ENCODE results near the gene EDAR. TPM values are rescaled to one million over a fixed set of nuclear protein-coding genes. Genes with fewer than 3 reads are reported as not detected.

The EDAR gene
- total and polyA plus RNA-seq, 2 of the 8 experiments (the other 6 are each of a cell fraction or from before 2014, with no cell fraction given), result not detected

DNA sequence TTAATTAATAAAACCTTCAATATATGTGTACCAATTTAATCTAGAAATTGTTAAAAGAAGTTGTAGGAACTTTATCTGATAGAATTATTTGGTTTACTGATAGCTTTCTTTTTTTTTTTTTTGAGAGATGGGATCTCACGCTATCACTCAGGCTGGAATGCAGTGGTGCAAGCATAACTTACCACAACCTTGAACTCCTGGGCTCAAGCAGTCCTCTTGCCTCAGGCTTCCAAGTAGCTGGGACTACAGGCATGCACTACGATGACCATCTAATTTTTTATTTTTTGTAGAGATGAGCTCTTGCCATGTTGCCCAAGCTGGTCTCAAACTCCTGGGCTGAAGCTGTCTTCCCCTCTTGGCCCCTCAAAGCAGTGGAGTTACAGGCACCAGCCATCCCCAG is 135.6 kb downstream of the EDAR start (continued):
- TF ChIP-seq, protein P1, sequence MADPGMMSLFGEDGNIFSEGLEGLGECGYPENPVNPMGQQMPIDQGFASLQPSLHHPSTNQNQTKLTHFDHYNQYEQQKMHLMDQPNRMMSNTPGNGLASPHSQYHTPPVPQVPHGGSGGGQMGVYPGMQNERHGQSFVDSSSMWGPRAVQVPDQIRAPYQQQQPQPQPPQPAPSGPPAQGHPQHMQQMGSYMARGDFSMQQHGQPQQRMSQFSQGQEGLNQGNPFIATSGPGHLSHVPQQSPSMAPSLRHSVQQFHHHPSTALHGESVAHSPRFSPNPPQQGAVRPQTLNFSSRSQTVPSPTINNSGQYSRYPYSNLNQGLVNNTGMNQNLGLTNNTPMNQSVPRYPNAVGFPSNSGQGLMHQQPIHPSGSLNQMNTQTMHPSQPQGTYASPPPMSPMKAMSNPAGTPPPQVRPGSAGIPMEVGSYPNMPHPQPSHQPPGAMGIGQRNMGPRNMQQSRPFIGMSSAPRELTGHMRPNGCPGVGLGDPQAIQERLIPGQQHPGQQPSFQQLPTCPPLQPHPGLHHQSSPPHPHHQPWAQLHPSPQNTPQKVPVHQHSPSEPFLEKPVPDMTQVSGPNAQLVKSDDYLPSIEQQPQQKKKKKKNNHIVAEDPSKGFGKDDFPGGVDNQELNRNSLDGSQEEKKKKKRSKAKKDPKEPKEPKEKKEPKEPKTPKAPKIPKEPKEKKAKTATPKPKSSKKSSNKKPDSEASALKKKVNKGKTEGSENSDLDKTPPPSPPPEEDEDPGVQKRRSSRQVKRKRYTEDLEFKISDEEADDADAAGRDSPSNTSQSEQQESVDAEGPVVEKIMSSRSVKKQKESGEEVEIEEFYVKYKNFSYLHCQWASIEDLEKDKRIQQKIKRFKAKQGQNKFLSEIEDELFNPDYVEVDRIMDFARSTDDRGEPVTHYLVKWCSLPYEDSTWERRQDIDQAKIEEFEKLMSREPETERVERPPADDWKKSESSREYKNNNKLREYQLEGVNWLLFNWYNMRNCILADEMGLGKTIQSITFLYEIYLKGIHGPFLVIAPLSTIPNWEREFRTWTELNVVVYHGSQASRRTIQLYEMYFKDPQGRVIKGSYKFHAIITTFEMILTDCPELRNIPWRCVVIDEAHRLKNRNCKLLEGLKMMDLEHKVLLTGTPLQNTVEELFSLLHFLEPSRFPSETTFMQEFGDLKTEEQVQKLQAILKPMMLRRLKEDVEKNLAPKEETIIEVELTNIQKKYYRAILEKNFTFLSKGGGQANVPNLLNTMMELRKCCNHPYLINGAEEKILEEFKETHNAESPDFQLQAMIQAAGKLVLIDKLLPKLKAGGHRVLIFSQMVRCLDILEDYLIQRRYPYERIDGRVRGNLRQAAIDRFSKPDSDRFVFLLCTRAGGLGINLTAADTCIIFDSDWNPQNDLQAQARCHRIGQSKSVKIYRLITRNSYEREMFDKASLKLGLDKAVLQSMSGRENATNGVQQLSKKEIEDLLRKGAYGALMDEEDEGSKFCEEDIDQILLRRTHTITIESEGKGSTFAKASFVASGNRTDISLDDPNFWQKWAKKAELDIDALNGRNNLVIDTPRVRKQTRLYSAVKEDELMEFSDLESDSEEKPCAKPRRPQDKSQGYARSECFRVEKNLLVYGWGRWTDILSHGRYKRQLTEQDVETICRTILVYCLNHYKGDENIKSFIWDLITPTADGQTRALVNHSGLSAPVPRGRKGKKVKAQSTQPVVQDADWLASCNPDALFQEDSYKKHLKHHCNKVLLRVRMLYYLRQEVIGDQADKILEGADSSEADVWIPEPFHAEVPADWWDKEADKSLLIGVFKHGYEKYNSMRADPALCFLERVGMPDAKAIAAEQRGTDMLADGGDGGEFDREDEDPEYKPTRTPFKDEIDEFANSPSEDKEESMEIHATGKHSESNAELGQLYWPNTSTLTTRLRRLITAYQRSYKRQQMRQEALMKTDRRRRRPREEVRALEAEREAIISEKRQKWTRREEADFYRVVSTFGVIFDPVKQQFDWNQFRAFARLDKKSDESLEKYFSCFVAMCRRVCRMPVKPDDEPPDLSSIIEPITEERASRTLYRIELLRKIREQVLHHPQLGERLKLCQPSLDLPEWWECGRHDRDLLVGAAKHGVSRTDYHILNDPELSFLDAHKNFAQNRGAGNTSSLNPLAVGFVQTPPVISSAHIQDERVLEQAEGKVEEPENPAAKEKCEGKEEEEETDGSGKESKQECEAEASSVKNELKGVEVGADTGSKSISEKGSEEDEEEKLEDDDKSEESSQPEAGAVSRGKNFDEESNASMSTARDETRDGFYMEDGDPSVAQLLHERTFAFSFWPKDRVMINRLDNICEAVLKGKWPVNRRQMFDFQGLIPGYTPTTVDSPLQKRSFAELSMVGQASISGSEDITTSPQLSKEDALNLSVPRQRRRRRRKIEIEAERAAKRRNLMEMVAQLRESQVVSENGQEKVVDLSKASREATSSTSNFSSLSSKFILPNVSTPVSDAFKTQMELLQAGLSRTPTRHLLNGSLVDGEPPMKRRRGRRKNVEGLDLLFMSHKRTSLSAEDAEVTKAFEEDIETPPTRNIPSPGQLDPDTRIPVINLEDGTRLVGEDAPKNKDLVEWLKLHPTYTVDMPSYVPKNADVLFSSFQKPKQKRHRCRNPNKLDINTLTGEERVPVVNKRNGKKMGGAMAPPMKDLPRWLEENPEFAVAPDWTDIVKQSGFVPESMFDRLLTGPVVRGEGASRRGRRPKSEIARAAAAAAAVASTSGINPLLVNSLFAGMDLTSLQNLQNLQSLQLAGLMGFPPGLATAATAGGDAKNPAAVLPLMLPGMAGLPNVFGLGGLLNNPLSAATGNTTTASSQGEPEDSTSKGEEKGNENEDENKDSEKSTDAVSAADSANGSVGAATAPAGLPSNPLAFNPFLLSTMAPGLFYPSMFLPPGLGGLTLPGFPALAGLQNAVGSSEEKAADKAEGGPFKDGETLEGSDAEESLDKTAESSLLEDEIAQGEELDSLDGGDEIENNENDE (IDR thresholded peaks at IDR 0.05; ENCODE audit: insufficient replicate concordance, low read length), result no peak
- no peak for TF ChIP-seq MAFK (IDR thresholded peaks at IDR 0.05; ENCODE audit: low read depth, low read length)
- TF ChIP-seq, protein P2, sequence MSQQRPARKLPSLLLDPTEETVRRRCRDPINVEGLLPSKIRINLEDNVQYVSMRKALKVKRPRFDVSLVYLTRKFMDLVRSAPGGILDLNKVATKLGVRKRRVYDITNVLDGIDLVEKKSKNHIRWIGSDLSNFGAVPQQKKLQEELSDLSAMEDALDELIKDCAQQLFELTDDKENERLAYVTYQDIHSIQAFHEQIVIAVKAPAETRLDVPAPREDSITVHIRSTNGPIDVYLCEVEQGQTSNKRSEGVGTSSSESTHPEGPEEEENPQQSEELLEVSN (IDR thresholded peaks at IDR 0.05), result no peak
- TF ChIP-seq NRF1 (IDR thresholded peaks at IDR 0.05; ENCODE audit: low read depth, low read length), result no peak
- no peak for TF ChIP-seq PHF8 (conservative IDR thresholded peaks at IDR 0.05; ENCODE audit: low read depth, low read length)
- no peak for TF ChIP-seq CEBPB (IDR thresholded peaks at IDR 0.05; ENCODE audit: low read depth, low read length)
- no peak for TF ChIP-seq NANOG (IDR thresholded peaks at IDR 0.05; ENCODE audit: insufficient read depth, low read depth, low read length, poor library complexity, severe bottlenecking)
- no peak for TF ChIP-seq CBX5 (IDR thresholded peaks at IDR 0.05; ENCODE audit: low read depth, low read length)
- TF ChIP-seq SAP30 (IDR thresholded peaks at IDR 0.05; ENCODE audit: insufficient read depth, insufficient replicate concordance, low read length), result no peak
- no peak for TF ChIP-seq SIN3A (conservative IDR thresholded peaks at IDR 0.05 in 1 of 2, IDR thresholded peaks at IDR 0.05 in 1 of 2; ENCODE audit: low read depth in 1 of 2, low read length in 2 of 2)
- TF ChIP-seq EGR1 (IDR thresholded peaks at IDR 0.05; ENCODE audit: borderline replicate concordance, low read depth, low read length), result no peak

Measured in H1 (cell line).